ENCODE results near the gene KCNMA1.

GRCh38 chr10:76977901-76978300 lies 659.7 kb downstream of the KCNMA1 start:
- TF ChIP-seq EP300 (IDR thresholded peaks at IDR 0.05; ENCODE audit: borderline replicate concordance in 1 of 2, low read depth in 1 of 2, low read length in 1 of 2): no peak
- TF ChIP-seq SIN3A (IDR thresholded peaks at IDR 0.05; ENCODE audit: borderline replicate concordance, low read depth, low read length): no peak
- no peak for TF ChIP-seq CTCF (IDR thresholded peaks at IDR 0.05)
- TF ChIP-seq FOXM1 (IDR thresholded peaks at IDR 0.05; ENCODE audit: low read depth): no peak
- TF ChIP-seq RAD21 (IDR thresholded peaks at IDR 0.05; ENCODE audit: low read length): no peak
- TF ChIP-seq MAX (IDR thresholded peaks at IDR 0.05; ENCODE audit: low read depth): no peak
- TF ChIP-seq EZH2phosphoT487 (IDR thresholded peaks at IDR 0.05; ENCODE audit: borderline replicate concordance, low read depth): no peak
- no peak for TF ChIP-seq YY1 (IDR thresholded peaks at IDR 0.05; ENCODE audit: low read depth)

Data from SK-N-SH (cell line).